Mesendoderm (in vitro differentiated cells): Measurements from ENCODE around the gene EPHB2.

Experiments used
- DNase-seq: peaks from one replicate; pipeline ENCODE4 v3.0.0; 2013
- H2AK5ac ChIP-seq: 2 replicates; pipeline ENCODE4 v1.6.1; 2013; ENCODE audit warnings: low read length, inconsistent platforms
- H2BK120ac ChIP-seq: 2 replicates; pipeline ENCODE4 v1.6.1; 2013; ENCODE audit warnings: low read depth, mild to moderate bottlenecking, low read length, moderate library complexity, mixed read lengths
- H2BK15ac ChIP-seq: replicated peaks from 2 replicates; pipeline ENCODE4 v1.6.1; 2013; ENCODE audit warnings: low read depth, mild to moderate bottlenecking, moderate library complexity
- H2BK5ac ChIP-seq: 2 replicates; pipeline ENCODE4 v1.6.1; 2013; ENCODE audit warnings: low read length, inconsistent platforms
- H3K18ac ChIP-seq: 2 replicates; pipeline ENCODE4 v1.6.1; 2013; ENCODE audit warnings: mild to moderate bottlenecking, low read length, mixed read lengths
- H3K23ac ChIP-seq: one replicate; pipeline ENCODE4 v1.6.1; 2013; ENCODE audit warnings: low read length
- H3K27ac ChIP-seq: 2 replicates; pipeline ENCODE4 v1.5.1; 2013; ENCODE audit warnings: low read depth, mild to moderate bottlenecking, inconsistent platforms, low read length, moderate library complexity
- H3K27me3 ChIP-seq: 2 replicates; pipeline ENCODE4 v1.6.1; 2013; ENCODE audit warnings: low read length, control low read depth, mild to moderate bottlenecking, inconsistent platforms; ENCODE audit not compliant: insufficient read depth, poor library complexity
- H3K36me3 ChIP-seq: 2 replicates; pipeline ENCODE4 v1.6.1; 2013; ENCODE audit warnings: low read length, inconsistent platforms; ENCODE audit not compliant: control insufficient read depth, insufficient read depth
- H3K4ac ChIP-seq: one replicate; pipeline ENCODE4 v1.6.1; 2013; ENCODE audit warnings: low read depth, mild to moderate bottlenecking, low read length, moderate library complexity
- H3K4me1 ChIP-seq: 2 replicates; pipeline ENCODE4 v1.6.1; 2013; ENCODE audit warnings: low read depth, low read length, inconsistent platforms; ENCODE audit not compliant: control insufficient read depth
- H3K4me2 ChIP-seq: 2 replicates; pipeline ENCODE4 v1.6.1; 2013; ENCODE audit warnings: low read length
- H3K4me3 ChIP-seq: 2 replicates; pipeline ENCODE4 v1.5.1; 2013; ENCODE audit warnings: mild to moderate bottlenecking, low read length
- H3K56ac ChIP-seq: one replicate; pipeline ENCODE4 v1.6.1; 2013; ENCODE audit warnings: low read length
- H3K79me1 ChIP-seq: 2 replicates; pipeline ENCODE4 v1.6.1; 2013; ENCODE audit warnings: low read length, inconsistent platforms
- H3K79me2 ChIP-seq: 2 replicates; pipeline ENCODE4 v1.6.1; 2013; ENCODE audit warnings: mild to moderate bottlenecking, low read length; ENCODE audit not compliant: control insufficient read depth, insufficient read depth
- H3K9ac ChIP-seq: 2 replicates; pipeline ENCODE4 v1.6.1; 2013; ENCODE audit warnings: low read length, inconsistent platforms
- H4K5ac ChIP-seq: one replicate; pipeline ENCODE4 v1.6.1; 2013; ENCODE audit warnings: low read length
- H4K8ac ChIP-seq: one replicate; pipeline ENCODE4 v1.6.1; 2013; ENCODE audit warnings: low read depth, mild to moderate bottlenecking, control low read depth, low read length, moderate library complexity
- WGBS: extraction: QIAGEN DNeasy Blood & Tissue Kit; methylation state at CpG from one replicate; pipeline ENCODE4 v1.1.7; 2013; ENCODE audit warnings: low lambda C conversion rate, missing lambda C conversion rate; ENCODE audit not compliant: insufficient coverage; ENCODE audit errors: extremely low coverage; 5-methylcytosine and 5-hydroxymethylcytosine counted together

Gene EPHB2

DNA sequence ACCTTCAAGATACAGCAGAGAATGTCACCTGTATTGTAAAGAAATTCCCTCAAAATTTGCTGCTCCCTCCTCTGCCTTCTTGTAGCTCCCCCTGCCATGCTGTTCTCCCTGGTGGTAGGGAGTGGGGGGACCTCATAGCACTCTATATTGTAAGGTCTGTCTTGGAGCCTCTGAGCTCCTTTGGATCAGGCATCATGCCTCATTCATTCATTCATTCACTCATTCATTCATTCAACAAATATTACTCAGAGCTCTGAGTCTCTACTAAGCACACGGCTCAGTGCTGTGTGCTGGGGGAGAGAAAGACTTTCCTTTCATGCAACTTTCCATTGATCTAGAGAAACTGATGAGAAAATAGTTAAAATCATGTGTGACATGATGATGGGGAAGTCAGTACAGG, 27.1 kb upstream of the EPHB2 start:
- no CpG with 5 or more reads among the region's 1 CpG for WGBS
- no peak for DNase-seq

DNA sequence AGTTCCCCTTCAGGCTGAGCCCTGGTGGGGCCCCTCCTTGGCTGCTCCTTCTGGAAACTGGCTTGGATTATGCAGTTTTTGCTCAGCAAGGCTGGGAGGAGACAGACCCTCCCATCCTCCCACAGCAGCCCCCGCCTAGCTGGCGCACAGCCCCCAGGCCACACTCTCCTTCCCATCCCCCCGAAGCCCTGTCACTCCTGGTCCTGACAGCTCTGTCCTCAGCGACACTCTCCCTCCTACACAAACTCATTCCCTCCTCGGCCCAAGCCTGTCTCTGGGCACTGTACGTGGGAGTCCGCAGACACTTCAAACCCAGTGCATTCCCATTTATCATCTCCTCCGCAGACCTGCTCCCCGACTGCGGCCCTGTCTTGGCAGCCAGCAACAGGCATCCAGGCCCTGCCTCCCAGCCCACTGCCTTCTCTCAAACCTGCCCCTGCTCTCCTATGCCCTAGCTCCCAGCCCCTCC, 25.0 kb upstream of the EPHB2 start:
- DNase-seq, result no peak
- WGBS, result no CpG with 5 or more reads among the region's 10 CpGs
- no peak overlapping the region for H3K4me3 ChIP-seq

More for the DNA sequence above, 27.1 kb upstream of the EPHB2 start:
- Histone ChIP-seq H2BK120ac (no peak overlapping the region), H3K23ac (no peak overlapping the region), H3K4me2 (no peak overlapping the region), H4K5ac (no peak overlapping the region), H3K4me1 (no peaks in the 10 kb centered on the region), H2AK5ac (no peak overlapping the region), H3K79me2 (no peaks in the 10 kb centered on the region), H3K4me3 (no peak overlapping the region), H3K56ac (no peak overlapping the region), H3K18ac (no peak overlapping the region), H2BK15ac (no peak overlapping the region), H3K27me3 (no peaks in the 10 kb centered on the region), H3K4ac (no peak overlapping the region), H2BK5ac (no peak overlapping the region), H3K36me3 (no peaks in the 10 kb centered on the region), H3K9ac (no peak overlapping the region), H4K8ac (no peak overlapping the region), H3K27ac (no peak overlapping the region), H3K79me1 (no peaks in the 10 kb centered on the region)

DNA sequence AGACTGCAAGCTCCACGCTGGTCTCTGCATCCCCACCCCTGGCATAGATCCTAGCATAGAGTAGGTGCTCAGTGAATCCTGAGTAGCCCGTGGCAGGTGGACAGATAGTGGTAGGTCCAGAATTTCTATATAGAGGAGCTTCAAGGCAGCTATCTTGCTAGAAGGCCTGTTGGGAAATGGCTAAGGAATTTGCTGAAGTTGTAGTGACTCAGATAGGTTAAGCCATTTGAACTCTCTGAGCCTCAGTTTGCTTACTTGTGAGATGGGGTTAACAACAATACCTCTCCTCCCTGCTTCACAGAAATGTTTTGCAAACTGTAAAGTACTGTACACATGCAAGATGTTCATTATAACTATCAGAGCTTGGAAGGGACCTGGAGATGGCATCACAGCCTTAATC, 23.4 kb upstream of the EPHB2 start:
- DNase-seq, result no peak
- H3K9ac ChIP-seq, result no peak overlapping the region
- no peak overlapping the region for H3K18ac ChIP-seq
- no peaks in the 10 kb centered on the region for H3K36me3 ChIP-seq
- no peak overlapping the region for H3K56ac ChIP-seq
- no CpG with 5 or more reads among the region's 2 CpGs for WGBS
- no peak overlapping the region for H2BK120ac ChIP-seq
- H4K8ac ChIP-seq, result no peak overlapping the region
- no peak overlapping the region for H3K4me3 ChIP-seq
- H3K4me1 ChIP-seq, result no peaks in the 10 kb centered on the region
- H3K79me2 ChIP-seq, result no peaks in the 10 kb centered on the region
- H3K27ac ChIP-seq, result no peak overlapping the region
- no peak overlapping the region for H2BK5ac ChIP-seq
- H3K79me1 ChIP-seq, result no peaks in the 10 kb centered on the region
- no peak overlapping the region for H2BK15ac ChIP-seq
- H3K23ac ChIP-seq, result no peak overlapping the region
- no peak overlapping the region for H4K5ac ChIP-seq
- H3K4me2 ChIP-seq, result no peak overlapping the region
- H3K4ac ChIP-seq, result no peak overlapping the region
- no peak overlapping the region for H2AK5ac ChIP-seq
- H3K27me3 ChIP-seq, result no peaks in the 10 kb centered on the region

More for the DNA sequence above, 25.0 kb upstream of the EPHB2 start:
- H3K56ac ChIP-seq, result no peak overlapping the region
- no peak overlapping the region for H3K4me2 ChIP-seq
- no peak overlapping the region for H4K8ac ChIP-seq
- H3K36me3 ChIP-seq, result no peaks in the 10 kb centered on the region
- H3K79me1 ChIP-seq, result no peaks in the 10 kb centered on the region
- H3K23ac ChIP-seq, result no peak overlapping the region
- H3K9ac ChIP-seq, result no peak overlapping the region
- H2BK5ac ChIP-seq, result no peak overlapping the region
- H3K4ac ChIP-seq, result no peak overlapping the region
- H2BK120ac ChIP-seq, result no peak overlapping the region
- no peak overlapping the region for H3K27ac ChIP-seq
- H3K4me1 ChIP-seq, result no peaks in the 10 kb centered on the region
- no peak overlapping the region for H3K18ac ChIP-seq
- H3K27me3 ChIP-seq, result no peaks in the 10 kb centered on the region
- H4K5ac ChIP-seq, result no peak overlapping the region
- no peak overlapping the region for H2BK15ac ChIP-seq
- no peaks in the 10 kb centered on the region for H3K79me2 ChIP-seq
- no peak overlapping the region for H2AK5ac ChIP-seq

DNA sequence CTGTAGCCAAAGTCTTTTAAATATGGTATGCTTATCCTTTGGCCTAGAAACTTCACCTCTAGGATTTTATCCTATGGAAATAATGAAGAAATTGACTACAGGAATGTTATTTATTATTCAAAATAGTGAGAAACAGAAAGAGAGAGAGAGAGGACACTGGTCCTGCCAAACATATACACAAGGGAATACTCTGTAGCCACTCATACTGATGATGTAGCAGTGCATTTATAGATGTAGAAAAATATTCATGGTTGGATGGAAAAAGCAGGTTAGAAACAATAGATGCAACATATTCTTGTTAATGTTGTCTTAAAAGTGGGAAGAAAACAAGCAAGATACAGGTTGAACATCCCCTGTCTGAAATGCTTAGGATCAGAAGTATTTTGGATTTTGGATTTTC, 22.2 kb upstream of the EPHB2 start:
- Histone ChIP-seq H4K8ac (no peak overlapping the region), H3K4me3 (no peak overlapping the region), H3K23ac (no peak overlapping the region), H2BK15ac (no peak overlapping the region), H3K79me1 (no peaks in the 10 kb centered on the region), H3K18ac (no peak overlapping the region), H3K36me3 (no peaks in the 10 kb centered on the region), H3K27me3 (no peaks in the 10 kb centered on the region), H3K4me2 (no peak overlapping the region), H3K4ac (no peak overlapping the region), H3K9ac (no peak overlapping the region), H2BK5ac (no peak overlapping the region), H3K56ac (no peak overlapping the region), H2BK120ac (no peak overlapping the region), H3K4me1 (no peaks in the 10 kb centered on the region), H3K79me2 (no peaks in the 10 kb centered on the region), H4K5ac (no peak overlapping the region), H2AK5ac (no peak overlapping the region), H3K27ac (no peak overlapping the region)
- DNase-seq, result no peak

DNA sequence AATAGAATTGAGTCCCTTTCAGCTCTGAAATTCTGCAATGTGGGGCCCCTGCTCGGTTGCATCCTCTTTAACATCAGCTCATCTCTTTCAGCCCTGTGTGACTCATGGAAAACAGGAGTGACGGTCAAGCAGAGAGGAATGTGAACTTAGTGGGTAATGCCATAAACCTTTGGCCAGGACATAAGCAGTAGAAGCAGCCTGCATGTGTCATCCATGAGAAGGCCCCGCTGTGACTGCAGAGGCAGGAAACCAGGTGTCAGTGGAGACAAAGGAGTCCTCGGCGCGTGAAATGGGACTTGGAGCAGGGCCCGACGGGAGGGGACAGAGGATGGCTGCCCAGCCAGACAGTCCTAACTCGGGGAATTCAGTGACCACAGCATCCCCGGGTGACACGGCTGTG, 21.1 kb upstream of the EPHB2 start:
- H2BK5ac ChIP-seq, result no peak overlapping the region
- no peaks in the 10 kb centered on the region for H3K36me3 ChIP-seq
- no peak overlapping the region for H2BK15ac ChIP-seq
- H3K4me3 ChIP-seq, result no peak overlapping the region
- no peak overlapping the region for H3K27ac ChIP-seq
- H3K79me1 ChIP-seq, result no peaks in the 10 kb centered on the region
- no peaks in the 10 kb centered on the region for H3K27me3 ChIP-seq
- no peak overlapping the region for H3K56ac ChIP-seq
- no peak overlapping the region for H3K4ac ChIP-seq
- H2BK120ac ChIP-seq, result no peak overlapping the region
- no peaks in the 10 kb centered on the region for H3K4me1 ChIP-seq
- no CpG with 5 or more reads among the region's 11 CpGs for WGBS
- peak; percentile 73 for DNase-seq
- no peak overlapping the region for H3K4me2 ChIP-seq
- no peaks in the 10 kb centered on the region for H3K79me2 ChIP-seq
- no peak overlapping the region for H2AK5ac ChIP-seq
- H4K8ac ChIP-seq, result no peak overlapping the region
- H4K5ac ChIP-seq, result no peak overlapping the region
- H3K23ac ChIP-seq, result no peak overlapping the region
- no peak overlapping the region for H3K18ac ChIP-seq
- no peak overlapping the region for H3K9ac ChIP-seq

DNA sequence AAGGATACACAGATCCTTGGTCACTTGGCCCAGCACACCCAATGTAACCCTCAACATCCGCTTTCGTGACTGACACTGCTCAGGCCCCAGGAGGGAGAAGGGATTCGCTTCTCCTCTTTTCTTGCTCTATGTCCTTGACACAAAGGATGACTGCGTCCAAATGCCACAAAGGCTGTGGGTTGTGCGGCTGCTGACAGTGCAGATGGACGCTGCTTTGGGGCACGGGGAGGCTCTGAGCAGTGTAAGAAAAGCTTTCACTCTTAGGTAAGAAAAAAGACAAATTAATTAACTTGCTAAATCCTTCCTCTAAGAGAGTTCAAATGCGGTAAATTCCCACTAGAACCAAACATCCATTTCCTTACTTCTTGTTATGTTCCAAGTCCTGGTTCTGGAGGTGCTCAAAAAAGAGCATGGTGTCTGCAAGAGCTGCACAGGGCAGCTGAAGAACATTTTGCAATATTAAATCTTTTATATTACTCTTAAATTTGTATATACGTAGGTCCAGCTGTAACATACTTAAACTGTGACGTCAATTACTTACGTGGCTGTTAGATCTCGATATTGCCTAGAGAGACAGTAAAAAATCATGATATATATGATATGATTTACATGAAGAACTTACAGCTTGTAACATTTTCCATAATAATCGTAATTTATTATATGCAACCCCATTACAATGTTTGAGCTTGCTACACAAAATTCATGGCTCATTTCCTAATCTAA, 19.4 kb upstream of the EPHB2 start:
- Histone ChIP-seq H2BK15ac (no peak overlapping the region), H3K79me2 (no peaks in the 10 kb centered on the region), H3K56ac (no peak overlapping the region), H3K4ac (no peak overlapping the region), H3K27me3 (no peaks in the 10 kb centered on the region), H3K36me3 (no peaks in the 10 kb centered on the region), H4K5ac (no peak overlapping the region), H3K4me1 (no peaks in the 10 kb centered on the region), H2BK120ac (no peak overlapping the region), H3K18ac (no peak overlapping the region), H4K8ac (no peak overlapping the region), H2BK5ac (no peak overlapping the region), H3K9ac (no peak overlapping the region), H3K79me1 (no peaks in the 10 kb centered on the region), H2AK5ac (no peak overlapping the region), H3K23ac (no peak overlapping the region), H3K4me3 (no peak overlapping the region), H3K27ac (no peak overlapping the region), H3K4me2 (no peak overlapping the region)
- no CpG with 5 or more reads among the region's 13 CpGs for WGBS
- DNase-seq, result no peak
